Measurements from ENCODE around the gene IL1RN. TPM values are rescaled to one million over a fixed set of nuclear protein-coding genes. Genes with fewer than 3 reads are reported as not detected.

Gene IL1RN
- total and polyA plus RNA-seq, 2 of the 13 experiments (the other 11 are each of a cell fraction or from before 2014, with no cell fraction given) = 21.2 to 101 TPM

DNA sequence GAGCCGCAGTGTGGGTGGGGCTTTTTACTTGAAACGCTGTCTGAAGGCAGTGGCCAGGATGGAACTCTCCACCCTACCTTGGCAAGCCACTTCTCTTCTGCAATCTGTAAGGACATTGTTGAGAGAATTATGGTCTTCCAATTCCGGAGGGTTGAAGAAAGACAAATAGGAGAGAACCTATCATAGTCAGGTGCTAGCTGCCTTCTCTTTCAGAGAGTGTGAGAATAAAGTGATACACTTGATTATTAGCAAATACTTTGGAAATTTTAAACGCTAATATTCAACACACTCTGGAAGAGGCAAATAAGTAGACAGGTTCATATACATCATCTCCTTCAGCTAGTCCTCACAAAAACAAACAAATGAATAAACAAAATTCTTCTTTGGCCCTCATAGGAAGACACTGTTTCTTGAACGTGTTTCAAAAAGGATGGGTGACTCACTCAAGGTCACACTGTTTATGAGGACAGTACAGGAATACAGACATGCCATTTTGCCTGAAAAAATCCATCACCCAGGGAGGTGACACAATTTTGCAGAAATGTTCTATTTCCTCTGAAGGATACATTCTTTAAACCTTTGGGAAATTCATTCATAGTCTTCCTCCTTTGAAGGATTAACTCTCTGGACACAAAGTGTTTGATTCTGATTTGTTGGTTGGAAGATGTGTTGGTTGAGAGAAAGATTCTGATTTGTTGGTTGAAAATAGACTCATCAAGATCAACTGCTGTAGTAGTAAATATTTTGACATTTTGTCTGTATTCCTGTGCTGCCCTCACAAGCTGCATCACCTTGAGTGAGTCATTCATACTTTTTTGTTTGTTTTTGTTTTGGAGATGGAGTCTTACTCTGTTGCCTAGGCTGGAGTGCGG, 2.2 kb upstream of the IL1RN start (continued):
- TF ChIP-seq MEF2D (CRISPR knock-in tag; IDR thresholded peaks at IDR 0.05) = peak; percentile 36; the same call in 1 of the 2 replicates
- TF ChIP-seq MXI1 (IDR thresholded peaks at IDR 0.05; ENCODE audit: borderline replicate concordance, low read depth, low read length) = no peak
- TF ChIP-seq FLYWCH1 (CRISPR knock-in tag; IDR thresholded peaks at IDR 0.05) = no peak
- TF ChIP-seq, protein P1, sequence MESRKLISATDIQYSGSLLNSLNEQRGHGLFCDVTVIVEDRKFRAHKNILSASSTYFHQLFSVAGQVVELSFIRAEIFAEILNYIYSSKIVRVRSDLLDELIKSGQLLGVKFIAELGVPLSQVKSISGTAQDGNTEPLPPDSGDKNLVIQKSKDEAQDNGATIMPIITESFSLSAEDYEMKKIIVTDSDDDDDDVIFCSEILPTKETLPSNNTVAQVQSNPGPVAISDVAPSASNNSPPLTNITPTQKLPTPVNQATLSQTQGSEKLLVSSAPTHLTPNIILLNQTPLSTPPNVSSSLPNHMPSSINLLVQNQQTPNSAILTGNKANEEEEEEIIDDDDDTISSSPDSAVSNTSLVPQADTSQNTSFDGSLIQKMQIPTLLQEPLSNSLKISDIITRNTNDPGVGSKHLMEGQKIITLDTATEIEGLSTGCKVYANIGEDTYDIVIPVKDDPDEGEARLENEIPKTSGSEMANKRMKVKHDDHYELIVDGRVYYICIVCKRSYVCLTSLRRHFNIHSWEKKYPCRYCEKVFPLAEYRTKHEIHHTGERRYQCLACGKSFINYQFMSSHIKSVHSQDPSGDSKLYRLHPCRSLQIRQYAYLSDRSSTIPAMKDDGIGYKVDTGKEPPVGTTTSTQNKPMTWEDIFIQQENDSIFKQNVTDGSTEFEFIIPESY (CRISPR knock-in tag; IDR thresholded peaks at IDR 0.05) = no peak
- no peak for TF ChIP-seq ZNF564 (CRISPR knock-in tag; IDR thresholded peaks at IDR 0.05)
- TF ChIP-seq REXO4 (CRISPR knock-in tag; IDR thresholded peaks at IDR 0.05; ENCODE audit: borderline replicate concordance) = no peak
- TF ChIP-seq, protein P2, sequence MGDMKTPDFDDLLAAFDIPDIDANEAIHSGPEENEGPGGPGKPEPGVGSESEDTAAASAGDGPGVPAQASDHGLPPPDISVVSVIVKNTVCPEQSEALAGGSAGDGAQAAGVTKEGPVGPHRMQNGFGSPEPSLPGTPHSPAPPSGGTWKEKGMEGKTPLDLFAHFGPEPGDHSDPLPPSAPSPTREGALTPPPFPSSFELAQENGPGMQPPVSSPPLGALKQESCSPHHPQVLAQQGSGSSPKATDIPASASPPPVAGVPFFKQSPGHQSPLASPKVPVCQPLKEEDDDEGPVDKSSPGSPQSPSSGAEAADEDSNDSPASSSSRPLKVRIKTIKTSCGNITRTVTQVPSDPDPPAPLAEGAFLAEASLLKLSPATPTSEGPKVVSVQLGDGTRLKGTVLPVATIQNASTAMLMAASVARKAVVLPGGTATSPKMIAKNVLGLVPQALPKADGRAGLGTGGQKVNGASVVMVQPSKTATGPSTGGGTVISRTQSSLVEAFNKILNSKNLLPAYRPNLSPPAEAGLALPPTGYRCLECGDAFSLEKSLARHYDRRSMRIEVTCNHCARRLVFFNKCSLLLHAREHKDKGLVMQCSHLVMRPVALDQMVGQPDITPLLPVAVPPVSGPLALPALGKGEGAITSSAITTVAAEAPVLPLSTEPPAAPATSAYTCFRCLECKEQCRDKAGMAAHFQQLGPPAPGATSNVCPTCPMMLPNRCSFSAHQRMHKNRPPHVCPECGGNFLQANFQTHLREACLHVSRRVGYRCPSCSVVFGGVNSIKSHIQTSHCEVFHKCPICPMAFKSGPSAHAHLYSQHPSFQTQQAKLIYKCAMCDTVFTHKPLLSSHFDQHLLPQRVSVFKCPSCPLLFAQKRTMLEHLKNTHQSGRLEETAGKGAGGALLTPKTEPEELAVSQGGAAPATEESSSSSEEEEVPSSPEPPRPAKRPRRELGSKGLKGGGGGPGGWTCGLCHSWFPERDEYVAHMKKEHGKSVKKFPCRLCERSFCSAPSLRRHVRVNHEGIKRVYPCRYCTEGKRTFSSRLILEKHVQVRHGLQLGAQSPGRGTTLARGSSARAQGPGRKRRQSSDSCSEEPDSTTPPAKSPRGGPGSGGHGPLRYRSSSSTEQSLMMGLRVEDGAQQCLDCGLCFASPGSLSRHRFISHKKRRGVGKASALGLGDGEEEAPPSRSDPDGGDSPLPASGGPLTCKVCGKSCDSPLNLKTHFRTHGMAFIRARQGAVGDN (CRISPR knock-in tag; IDR thresholded peaks at IDR 0.05) = no peak
- no peak for TF ChIP-seq MATR3 (CRISPR knock-in tag; IDR thresholded peaks at IDR 0.05)
- no peak for TF ChIP-seq HMG20B (CRISPR knock-in tag; conservative IDR thresholded peaks at IDR 0.05)
- TF ChIP-seq SRY (CRISPR knock-in tag; IDR thresholded peaks at IDR 0.05) = no peak
- TF ChIP-seq KAT8 (CRISPR knock-in tag; IDR thresholded peaks at IDR 0.05) = 0 out of 2 replicates have a peak, but pooled peaks have one; percentile 39
- TF ChIP-seq, protein P3, sequence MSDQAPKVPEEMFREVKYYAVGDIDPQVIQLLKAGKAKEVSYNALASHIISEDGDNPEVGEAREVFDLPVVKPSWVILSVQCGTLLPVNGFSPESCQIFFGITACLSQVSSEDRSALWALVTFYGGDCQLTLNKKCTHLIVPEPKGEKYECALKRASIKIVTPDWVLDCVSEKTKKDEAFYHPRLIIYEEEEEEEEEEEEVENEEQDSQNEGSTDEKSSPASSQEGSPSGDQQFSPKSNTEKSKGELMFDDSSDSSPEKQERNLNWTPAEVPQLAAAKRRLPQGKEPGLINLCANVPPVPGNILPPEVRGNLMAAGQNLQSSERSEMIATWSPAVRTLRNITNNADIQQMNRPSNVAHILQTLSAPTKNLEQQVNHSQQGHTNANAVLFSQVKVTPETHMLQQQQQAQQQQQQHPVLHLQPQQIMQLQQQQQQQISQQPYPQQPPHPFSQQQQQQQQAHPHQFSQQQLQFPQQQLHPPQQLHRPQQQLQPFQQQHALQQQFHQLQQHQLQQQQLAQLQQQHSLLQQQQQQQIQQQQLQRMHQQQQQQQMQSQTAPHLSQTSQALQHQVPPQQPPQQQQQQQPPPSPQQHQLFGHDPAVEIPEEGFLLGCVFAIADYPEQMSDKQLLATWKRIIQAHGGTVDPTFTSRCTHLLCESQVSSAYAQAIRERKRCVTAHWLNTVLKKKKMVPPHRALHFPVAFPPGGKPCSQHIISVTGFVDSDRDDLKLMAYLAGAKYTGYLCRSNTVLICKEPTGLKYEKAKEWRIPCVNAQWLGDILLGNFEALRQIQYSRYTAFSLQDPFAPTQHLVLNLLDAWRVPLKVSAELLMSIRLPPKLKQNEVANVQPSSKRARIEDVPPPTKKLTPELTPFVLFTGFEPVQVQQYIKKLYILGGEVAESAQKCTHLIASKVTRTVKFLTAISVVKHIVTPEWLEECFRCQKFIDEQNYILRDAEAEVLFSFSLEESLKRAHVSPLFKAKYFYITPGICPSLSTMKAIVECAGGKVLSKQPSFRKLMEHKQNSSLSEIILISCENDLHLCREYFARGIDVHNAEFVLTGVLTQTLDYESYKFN (CRISPR knock-in tag; conservative IDR thresholded peaks at IDR 0.05) = peak; percentile 58
- no peak for TF ChIP-seq ZNF768 (CRISPR knock-in tag; IDR thresholded peaks at IDR 0.05)
- no peak for TF ChIP-seq ZNF75D (CRISPR knock-in tag; IDR thresholded peaks at IDR 0.05; ENCODE audit: borderline replicate concordance)
- no peak; the same call in 1 of the 2 replicates for TF ChIP-seq ZBTB3 (CRISPR knock-in tag; IDR thresholded peaks at IDR 0.05; ENCODE audit: borderline replicate concordance, low read depth)
- no peak for TF ChIP-seq ZBTB1 (CRISPR knock-in tag; IDR thresholded peaks at IDR 0.05; ENCODE audit: borderline replicate concordance)
- no peak; the same call in 1 of the 2 replicates for TF ChIP-seq GFI1 (CRISPR knock-in tag; IDR thresholded peaks at IDR 0.05; ENCODE audit: borderline replicate concordance)
- no peak; the same call in 1 of the 2 replicates for TF ChIP-seq ZNF335 (CRISPR knock-in tag; IDR thresholded peaks at IDR 0.05)
